Measurements from ENCODE around the gene NPR1. TPM values are rescaled to one million over a fixed set of nuclear protein-coding genes. Genes with fewer than 3 reads are reported as not detected.
"Not testable (repeated sequence)": the region's sequence is repeated elsewhere in the genome, so short reads cannot be mapped to it uniquely, and the experiment has no call there.

NPR1 gene
- total RNA-seq, 1 donor from 2014 or later: 0.92 TPM

DNA sequence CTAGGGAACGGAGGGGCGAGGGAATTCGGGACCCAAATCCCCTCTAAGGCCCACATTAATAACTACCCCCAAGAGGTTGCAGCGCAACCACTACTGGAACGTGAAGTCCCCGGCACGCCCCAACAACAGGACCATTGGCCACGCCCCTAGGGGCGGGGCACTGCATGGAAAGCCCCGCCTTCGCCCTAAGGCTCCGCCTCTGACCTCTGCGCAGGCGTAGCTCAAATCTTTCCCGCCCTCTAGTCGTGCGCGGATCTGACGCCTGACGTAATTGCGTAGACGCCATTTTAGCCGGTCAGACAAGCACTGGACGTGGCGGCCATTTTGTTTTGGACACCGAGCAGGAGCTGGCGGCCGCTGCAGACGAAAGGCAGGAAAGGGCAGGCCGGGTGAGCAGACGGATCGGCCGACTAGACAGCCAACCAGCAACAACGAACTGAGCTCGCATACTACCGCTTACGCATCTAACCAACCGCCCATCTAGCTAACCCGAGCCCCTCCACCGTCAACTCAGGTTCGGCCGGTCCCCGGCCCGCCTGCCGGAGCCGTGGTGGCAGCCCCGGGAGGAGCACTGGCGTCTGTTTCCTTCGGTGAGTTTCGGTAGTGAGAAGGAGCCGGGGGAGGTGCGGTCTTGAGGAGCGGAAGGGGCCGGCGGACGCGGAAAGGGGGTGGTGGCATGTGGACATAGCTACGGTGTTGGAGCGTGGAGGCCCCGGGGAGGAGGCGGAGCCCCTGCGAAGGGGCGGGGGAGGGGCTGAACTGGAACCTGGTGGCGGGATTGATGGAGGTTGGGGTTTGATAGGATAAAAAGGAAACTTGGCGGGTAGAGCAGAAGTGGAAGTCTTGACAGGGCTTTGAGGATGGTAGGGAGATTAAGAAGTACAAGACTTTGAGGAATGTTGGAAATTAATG, 44.5 kb upstream of the NPR1 start, which contains the start of gene CHTOP:
TSS of gene CHTOP (plus strand) at position 313 of the 912 bp plus-strand sequence. CDS start 2,523 bp downstream, outside the sequence.
- DNase-seq (ENCODE audit: low read depth): peak; percentile 86
- H3K4me3 ChIP-seq (ENCODE audit: low read depth, low read length): peak within 1 kb of the TSS; percentile 97
- TF ChIP-seq, protein P1, sequence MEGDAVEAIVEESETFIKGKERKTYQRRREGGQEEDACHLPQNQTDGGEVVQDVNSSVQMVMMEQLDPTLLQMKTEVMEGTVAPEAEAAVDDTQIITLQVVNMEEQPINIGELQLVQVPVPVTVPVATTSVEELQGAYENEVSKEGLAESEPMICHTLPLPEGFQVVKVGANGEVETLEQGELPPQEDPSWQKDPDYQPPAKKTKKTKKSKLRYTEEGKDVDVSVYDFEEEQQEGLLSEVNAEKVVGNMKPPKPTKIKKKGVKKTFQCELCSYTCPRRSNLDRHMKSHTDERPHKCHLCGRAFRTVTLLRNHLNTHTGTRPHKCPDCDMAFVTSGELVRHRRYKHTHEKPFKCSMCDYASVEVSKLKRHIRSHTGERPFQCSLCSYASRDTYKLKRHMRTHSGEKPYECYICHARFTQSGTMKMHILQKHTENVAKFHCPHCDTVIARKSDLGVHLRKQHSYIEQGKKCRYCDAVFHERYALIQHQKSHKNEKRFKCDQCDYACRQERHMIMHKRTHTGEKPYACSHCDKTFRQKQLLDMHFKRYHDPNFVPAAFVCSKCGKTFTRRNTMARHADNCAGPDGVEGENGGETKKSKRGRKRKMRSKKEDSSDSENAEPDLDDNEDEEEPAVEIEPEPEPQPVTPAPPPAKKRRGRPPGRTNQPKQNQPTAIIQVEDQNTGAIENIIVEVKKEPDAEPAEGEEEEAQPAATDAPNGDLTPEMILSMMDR (conservative IDR thresholded peaks at IDR 0.05; ENCODE audit: low read depth, low read length): no peak

DNA sequence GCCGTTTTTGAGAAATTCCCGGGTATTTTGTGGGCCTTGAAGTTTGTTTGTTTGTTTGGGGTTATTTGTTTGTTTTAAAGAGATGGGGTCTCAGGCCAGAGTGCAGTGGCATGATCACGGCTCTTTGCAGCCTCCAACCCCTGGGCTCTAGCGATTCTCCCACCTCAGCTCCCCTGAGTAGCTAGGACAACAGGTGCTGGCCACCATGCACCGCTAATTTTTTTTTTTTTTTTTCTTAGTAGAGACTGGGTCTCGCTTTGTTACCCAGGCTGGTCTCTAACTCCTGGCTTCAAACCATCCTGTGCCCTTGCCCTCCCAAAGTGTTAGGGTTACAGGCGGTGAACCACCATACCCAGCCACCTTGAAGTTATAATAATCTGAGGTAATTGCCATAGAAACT, 42.6 kb upstream of the NPR1 start:
- H3K4me3 ChIP-seq (ENCODE audit: low read depth, low read length): peak overlapping the region; percentile 97
- TF ChIP-seq, protein P1 (conservative IDR thresholded peaks at IDR 0.05; ENCODE audit: low read depth, low read length): no peak
- no peak for DNase-seq (ENCODE audit: low read depth)

DNA sequence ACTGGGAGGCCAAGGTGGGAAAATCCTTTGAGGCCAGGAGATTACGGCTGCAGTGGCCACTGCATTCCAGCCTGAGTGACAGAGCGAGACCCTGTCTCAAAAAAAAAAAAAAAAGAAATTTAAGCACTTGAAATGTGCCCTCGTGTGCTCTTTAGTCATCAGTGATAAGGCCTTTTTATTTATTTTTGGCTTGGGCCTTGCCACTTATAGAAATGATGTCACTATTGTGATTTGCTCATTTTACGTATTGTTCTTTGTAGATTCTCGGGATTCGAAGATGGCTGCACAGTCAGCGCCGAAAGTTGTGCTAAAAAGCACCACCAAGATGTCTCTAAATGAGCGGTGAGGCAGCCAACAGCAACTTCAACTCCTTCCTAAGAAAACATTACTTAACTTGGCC, 42.2 kb upstream of the NPR1 start:
- no peak for DNase-seq (ENCODE audit: low read depth)
- TF ChIP-seq, protein P1 (conservative IDR thresholded peaks at IDR 0.05; ENCODE audit: low read depth, low read length): no peak
- no peak overlapping the region for H3K4me3 ChIP-seq (ENCODE audit: low read depth, low read length)

DNA sequence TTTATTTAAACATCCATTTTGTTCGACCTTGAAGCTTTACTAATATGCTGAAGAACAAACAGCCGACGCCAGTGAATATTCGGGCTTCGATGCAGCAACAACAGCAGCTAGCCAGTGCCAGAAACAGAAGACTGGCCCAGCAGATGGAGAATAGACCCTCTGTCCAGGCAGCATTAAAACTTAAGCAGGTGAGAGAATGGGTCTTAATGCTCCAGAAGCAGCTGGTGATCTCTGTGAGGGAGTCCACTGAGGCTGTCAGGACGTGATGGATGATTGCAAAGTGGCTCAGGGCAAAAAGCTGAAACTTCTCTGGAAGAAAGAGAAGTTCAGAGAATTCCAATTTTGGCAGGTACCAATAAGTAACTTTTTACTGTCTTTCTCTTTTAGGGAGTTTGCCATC, 40.2 kb upstream of the NPR1 start:
- TF ChIP-seq, protein P1 (conservative IDR thresholded peaks at IDR 0.05; ENCODE audit: low read depth, low read length): no peak
- no peak for DNase-seq (ENCODE audit: low read depth)
- H3K4me3 ChIP-seq (ENCODE audit: low read depth, low read length): no peak overlapping the region

DNA sequence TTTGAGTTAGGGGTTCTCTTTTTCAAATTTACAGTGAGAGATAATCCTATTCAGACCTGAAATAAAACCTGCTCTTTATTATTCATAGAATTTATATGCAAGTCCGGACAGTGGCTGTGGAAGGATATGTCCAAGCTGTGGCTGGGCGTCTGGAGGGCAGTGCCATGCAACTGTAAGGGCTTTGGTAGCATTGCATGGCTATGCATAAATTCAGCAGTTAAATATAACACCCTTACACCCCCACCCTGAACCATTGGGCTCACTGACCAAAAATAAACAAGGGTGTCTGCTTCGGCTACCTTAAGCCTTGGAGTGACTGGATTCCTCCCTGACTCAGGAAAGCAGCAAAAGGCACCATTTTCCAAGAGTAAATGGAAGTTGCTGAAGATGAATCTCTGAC, 39.2 kb upstream of the NPR1 start:
- no peak for DNase-seq (ENCODE audit: low read depth)
- no peak overlapping the region for H3K4me3 ChIP-seq (ENCODE audit: low read depth, low read length)
- TF ChIP-seq, protein P1 (conservative IDR thresholded peaks at IDR 0.05; ENCODE audit: low read depth, low read length): no peak

DNA sequence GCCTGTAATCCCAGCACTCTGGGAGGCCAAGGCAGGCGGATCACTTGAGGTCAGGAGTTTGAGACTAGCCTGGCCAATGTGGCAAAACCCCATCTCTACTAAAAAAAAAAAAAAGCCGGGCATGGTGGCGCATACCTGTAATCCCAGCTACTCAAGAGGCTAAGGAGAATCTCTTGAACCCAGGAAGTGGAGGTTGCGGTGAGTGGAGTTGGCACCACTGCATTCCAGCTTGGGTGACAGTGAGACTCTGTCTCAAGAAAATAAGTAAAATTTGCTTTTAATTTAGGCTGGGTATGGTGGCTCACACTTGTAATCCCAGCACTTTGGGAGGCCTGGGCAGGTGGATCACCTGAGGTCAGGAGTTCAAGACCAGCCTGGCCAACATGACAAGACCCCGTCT, 38.3 kb upstream of the NPR1 start:
- DNase-seq (ENCODE audit: low read depth); H3K4me3 ChIP-seq (ENCODE audit: low read depth, low read length): not testable (repeated sequence)

DNA sequence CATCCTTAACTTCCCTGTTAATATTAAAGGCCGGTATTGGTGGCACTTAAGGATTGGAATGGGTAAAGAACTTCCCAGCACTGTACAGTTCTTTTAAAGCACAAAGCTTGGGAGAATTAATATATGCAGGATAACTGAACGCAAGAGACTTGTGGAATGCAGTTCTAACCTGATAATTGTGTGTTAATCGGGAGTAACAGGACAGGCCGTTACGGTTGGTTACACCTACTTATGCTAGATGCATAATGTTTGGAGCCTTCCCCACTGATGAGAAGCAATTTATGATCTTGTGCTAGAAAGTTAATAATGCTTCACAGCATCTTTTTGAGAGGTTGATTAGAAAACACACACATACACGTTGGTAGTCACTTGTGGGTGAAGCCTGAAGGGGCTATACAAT, 37.6 kb upstream of the NPR1 start:
- DNase-seq (ENCODE audit: low read depth): no peak
- TF ChIP-seq, protein P1 (conservative IDR thresholded peaks at IDR 0.05; ENCODE audit: low read depth, low read length): no peak
- no peak overlapping the region for H3K4me3 ChIP-seq (ENCODE audit: low read depth, low read length)

All from epithelial cell of proximal tubule (primary cell).